Spleen (tissue), 11 donors: ENCODE data around the gene FAM219B. TPM values are rescaled to one million over a fixed set of nuclear protein-coding genes. Genes with fewer than 3 reads are reported as not detected.

Source experiments
- DNase-seq: peaks from one replicate; pipeline ENCODE4 v3.0.0-alpha.2; 2020
- H3K27ac ChIP-seq, 8 donors: fragments of 200-600 bp; sonication (generic) in 7 of 8; 1 replicate in 4 of 8; 2 replicates in 4 of 8; pipeline versions ENCODE4 v1.5.0 to v1.8.0; 2016 to 2021; ENCODE audit warnings: inconsistent platforms in 4 of 8, mild to moderate bottlenecking in 4 of 8, moderate library complexity in 1 of 8
- H3K27me3 ChIP-seq, 7 donors: fragments of 200-600 bp; sonication (generic) in 6 of 7; replicated peaks in 1 of 7; 1 replicate in 4 of 7; 2 replicates in 3 of 7; pipeline versions ENCODE4 v1.5.0 to v1.8.0; 2016 to 2021; ENCODE audit warnings: inconsistent platforms in 3 of 7, mild to moderate bottlenecking in 1 of 7
- H3K36me3 ChIP-seq, 6 donors: fragments of 200-600 bp; sonication (generic) in 5 of 6; 1 replicate in 4 of 6; 2 replicates in 2 of 6; pipeline versions ENCODE4 v1.5.0 to v1.8.0; 2016 to 2021; ENCODE audit warnings: inconsistent platforms in 2 of 6
- H3K4me1 ChIP-seq, 6 donors: fragments of 200-600 bp; sonication (generic) in 5 of 6; 1 replicate in 3 of 6; 2 replicates in 3 of 6; pipeline versions ENCODE4 v1.5.0 to v1.8.0; 2016 to 2021; ENCODE audit warnings: inconsistent platforms in 3 of 6
- H3K4me3 ChIP-seq, 8 donors: fragments of 200-600 bp; sonication (generic) in 7 of 8; 1 replicate in 4 of 8; 2 replicates in 4 of 8; pipeline versions ENCODE4 v1.5.0 to v1.8.0; 2016 to 2021; ENCODE audit warnings: inconsistent platforms in 4 of 8, mild to moderate bottlenecking in 4 of 8, moderate library complexity in 2 of 8
- H3K9me3 ChIP-seq, 8 donors: fragments of 200-600 bp; sonication (generic) in 7 of 8; 1 replicate in 4 of 8; 2 replicates in 4 of 8; pipeline versions ENCODE4 v1.5.0 to v1.8.0; 2016 to 2021; ENCODE audit warnings: inconsistent platforms in 4 of 8
- CTCF ChIP-seq, 11 experiments: fragments of 200-600 bp in 7 of 11; fragments of 450-650 bp in 4 of 11; sonication (generic) in 4 of 11; IDR thresholded peaks in 8 of 11; conservative IDR thresholded peaks in 3 of 11; 1 replicate in 7 of 11; 2 replicates in 4 of 11; pipeline versions ENCODE4 v1.4.0 to v1.8.0; 2016 to 2021; ENCODE audit warnings: antibody characterized with exemption in 11 of 11, inconsistent platforms in 4 of 11, mild to moderate bottlenecking in 1 of 11
- POLR2A ChIP-seq, 3 donors: fragments of 450-650 bp; IDR thresholded peaks; one replicate each; pipeline ENCODE4 v1.5.1; 2017; ENCODE audit warnings: antibody characterized with exemption in 3 of 3, mild to moderate bottlenecking in 1 of 3
- POLR2AphosphoS5 ChIP-seq, 3 donors: sonication (generic); formaldehyde crosslinking; IDR thresholded peaks; one replicate each; pipeline ENCODE4 v1.5.1; 2017; ENCODE audit warnings: antibody characterized with exemption in 3 of 3
- WGBS, 5 donors: extraction: QIAGEN DNeasy Blood & Tissue Kit in 3 of 5; methylation state at CpG; one replicate each; pipeline versions ENCODE4 v1.1.5 to v1.1.7; 2013 to 2018; 5-methylcytosine and 5-hydroxymethylcytosine counted together
- intact Hi-C: fragments of 100-400 bp; cut with DNase I; formaldehyde crosslinking; loops from one replicate; pipeline ENCODE4 v1.15.0; 2023; ENCODE audit warnings: low total_unique reads
- polyA plus RNA-seq, 3 donors: library from polyadenylated mRNA; stranded (reverse); fragments of 200-250 nt; gene quantifications; one replicate each; pipeline ENCODE4 v1.2.1, GENCODE V29; 2013
- total RNA-seq, 7 donors: library from RNA; depleted of rRNA in 3 of 7; stranded (reverse); fragments of >200 nt in 3 of 7; fragmentation: NEBNext Ultra II Directional in 4 of 7; extraction: Animal tissue kit (Norgen Biotek cat#: 25700) in 4 of 7; gene quantifications; one replicate each; pipeline versions ENCODE4 v1.1.0 to v1.2.1, GENCODE V29; 2016 to 2021
- donor health status: healthy with polysubstance abuse.
- donor health status: DM: no; HTN: no; CAD: no; lungs with moderate emphysema.
- donor health status: DM: no; HTN: no; CAD: no.
- donor health status: Bipolar disorder and iron deficiency.
- donor health status: healthy.
- donor health status: DM: no; HTN: no; CAD: no.
- donor health status: DM: yes; HTN: yes; CAD: no.

Gene FAM219B
- total and polyA plus RNA-seq, 10 donors, result 18.6 to 103 (median 69.1) TPM

DNA sequence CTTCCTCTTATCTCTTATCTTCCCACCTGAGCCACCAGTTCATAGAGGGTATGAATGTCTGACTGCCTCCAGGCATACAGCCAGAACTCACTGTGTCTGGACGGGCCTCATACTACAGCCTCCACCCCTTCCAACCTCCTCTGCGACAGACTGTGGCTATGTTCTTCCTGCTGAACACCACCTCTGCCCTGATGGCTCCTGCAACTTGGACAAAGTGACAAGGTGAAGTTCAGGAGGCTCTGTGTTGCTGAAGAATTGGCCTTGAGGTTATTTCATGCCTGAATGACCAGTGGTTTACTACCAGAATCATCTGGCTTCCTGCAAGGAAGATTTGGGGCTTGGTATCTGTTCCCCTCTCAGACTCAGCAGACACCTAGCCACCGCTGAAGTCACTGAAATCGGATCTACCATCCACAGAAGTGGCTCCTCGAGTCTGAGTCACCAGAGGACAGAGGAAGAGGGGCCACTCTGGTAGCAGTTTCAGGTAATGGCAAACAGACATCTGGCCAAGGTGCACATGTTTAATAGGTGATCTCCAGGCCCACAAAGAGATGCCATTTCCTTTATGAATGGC, 49.5 kb downstream of the FAM219B start:
- peaks cover 25 to 66% (median 49%) of the 10 kb centered on the region in 6 donors for H3K4me1 ChIP-seq
- peaks cover 11 to 68% (median 25%) of the 10 kb centered on the region in 6 donors for H3K36me3 ChIP-seq
- no peaks in the 10 kb centered on the region for H3K27me3 ChIP-seq
- peak overlapping the region in 5 of 8 donors; percentile 12 to 57 (median 41) for H3K27ac ChIP-seq
- no peaks in the 10 kb centered on the region for H3K9me3 ChIP-seq
- WGBS, 5 donors, result 20 to 51% (median 50%) methylated on average over 3 to 5 of the region's 5 CpGs
- TF ChIP-seq POLR2A (IDR thresholded peaks at IDR 0.05) (no peak), POLR2AphosphoS5 (IDR thresholded peaks at IDR 0.05) (peak in 1 of 3 donors; percentile 21)
- DNase-seq, result no peak
- intact Hi-C loops, result no loop called here
- H3K4me3 ChIP-seq, result no peak overlapping the region

DNA sequence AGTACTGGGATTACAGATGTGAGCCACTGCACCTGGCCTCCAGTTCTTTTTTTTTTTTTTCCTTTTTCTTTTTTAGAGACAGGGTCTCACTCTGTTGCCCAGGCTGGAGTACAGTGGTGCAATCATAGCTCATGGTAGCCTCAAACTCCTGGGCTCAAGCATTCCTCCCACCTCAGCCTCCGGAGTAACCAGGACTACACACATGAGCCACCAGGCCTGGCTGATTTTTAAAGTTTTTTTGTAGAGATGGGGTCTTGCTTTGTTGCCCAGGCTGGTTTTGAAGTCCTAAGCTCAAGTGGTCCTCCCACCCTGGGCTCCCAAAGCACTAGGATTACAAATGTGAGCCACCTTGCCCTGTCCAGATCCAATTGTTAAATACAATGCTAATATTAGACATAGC, 50.1 kb downstream of the FAM219B start:
- TF ChIP-seq CTCF (IDR thresholded peaks at IDR 0.05 in 8 of 11, conservative IDR thresholded peaks at IDR 0.05 in 3 of 11) (no peak), POLR2AphosphoS5 (IDR thresholded peaks at IDR 0.05) (no peak), POLR2A (IDR thresholded peaks at IDR 0.05) (no peak)
- peaks cover 11 to 72% (median 31%) of the 10 kb centered on the region in 6 donors for H3K36me3 ChIP-seq
- peaks cover 25 to 60% (median 48%) of the 10 kb centered on the region in 6 donors for H3K4me1 ChIP-seq
- no peak for DNase-seq
- no peak overlapping the region for H3K4me3 ChIP-seq
- H3K27me3 ChIP-seq, result no peaks in the 10 kb centered on the region
- H3K27ac ChIP-seq, result peak overlapping the region in 4 of 8 donors; percentile 12 to 57 (median 42)
- intact Hi-C loops, result no loop called here
- WGBS, 5 donors, result 91 to 100% (median 94%) methylated on average over 1 of the region's 1 CpG
- H3K9me3 ChIP-seq, result no peaks in the 10 kb centered on the region

DNA sequence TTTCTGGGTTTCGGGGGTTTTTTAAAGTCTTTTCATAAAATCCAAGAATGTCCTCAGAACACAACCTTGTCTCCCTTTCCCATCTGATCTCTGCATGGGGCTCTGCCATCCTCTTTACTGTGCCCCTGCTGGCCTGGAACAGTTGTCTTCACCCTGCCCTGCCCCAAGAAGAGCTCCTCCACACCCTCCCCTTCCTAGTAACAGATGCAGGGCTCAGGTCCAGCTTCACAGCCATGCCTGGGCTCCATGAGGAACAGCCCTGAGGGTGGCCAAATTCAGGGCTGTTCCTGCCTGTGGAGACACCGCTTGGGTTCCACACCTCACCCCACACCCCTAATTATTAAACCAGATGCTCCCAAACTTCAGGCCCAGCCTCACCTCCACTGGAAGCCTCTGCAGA, 50.8 kb downstream of the FAM219B start:
- intact Hi-C loops, result no loop called here
- DNase-seq, result no peak
- no peak overlapping the region for H3K4me3 ChIP-seq
- WGBS, 5 donors, result 64 to 100% (median 97%) methylated on average over 2 of the region's 2 CpGs
- no peaks in the 10 kb centered on the region for H3K9me3 ChIP-seq
- peaks cover 11 to 72% (median 38%) of the 10 kb centered on the region in 6 donors for H3K36me3 ChIP-seq
- peaks cover 25 to 53% (median 45%) of the 10 kb centered on the region in 6 donors for H3K4me1 ChIP-seq
- no peak overlapping the region for H3K27ac ChIP-seq
- no peak for TF ChIP-seq CTCF (IDR thresholded peaks at IDR 0.05 in 8 of 11, conservative IDR thresholded peaks at IDR 0.05 in 3 of 11)
- TF ChIP-seq POLR2AphosphoS5 (IDR thresholded peaks at IDR 0.05), result no peak
- no peak for TF ChIP-seq POLR2A (IDR thresholded peaks at IDR 0.05)
- no peaks in the 10 kb centered on the region for H3K27me3 ChIP-seq

DNA sequence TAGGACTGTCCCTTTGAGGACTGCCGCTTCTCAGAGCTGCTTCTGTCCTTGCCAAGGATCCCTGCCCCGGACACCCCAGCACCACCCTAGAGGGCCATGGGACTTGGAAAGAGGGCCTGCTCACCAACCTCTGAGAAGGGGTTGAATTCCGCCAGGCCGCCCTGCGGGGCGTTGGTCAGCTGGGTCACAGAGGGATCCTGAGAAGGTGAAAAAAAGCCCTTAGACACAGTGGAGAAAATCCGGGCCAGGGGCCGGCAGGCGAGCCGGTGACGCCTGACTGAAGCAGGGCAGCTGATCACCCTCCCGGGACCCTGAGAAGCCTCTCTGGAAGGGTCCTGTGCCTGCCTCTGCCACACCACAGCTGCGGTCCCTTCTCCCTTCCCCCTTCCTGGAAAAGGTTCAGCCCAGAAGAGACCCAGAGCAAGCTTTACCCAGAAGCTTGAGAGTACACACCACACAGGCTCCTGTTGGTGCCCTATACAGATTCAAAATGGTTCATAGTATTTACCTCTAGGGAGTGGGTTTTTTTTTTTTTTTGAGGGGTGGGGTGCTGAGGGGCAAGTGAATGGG, 52.1 kb downstream of the FAM219B start:
- intact Hi-C loops, result no loop called here
- peaks cover 22 to 40% (median 34%) of the 10 kb centered on the region in 6 donors for H3K4me1 ChIP-seq
- H3K9me3 ChIP-seq, result no peaks in the 10 kb centered on the region
- 81 to 95% (median 93%) methylated on average over 13 of the region's 13 CpGs for WGBS, 5 donors
- H3K36me3 ChIP-seq, result peaks cover 11 to 81% (median 51%) of the 10 kb centered on the region in 6 donors
- no peaks in the 10 kb centered on the region for H3K27me3 ChIP-seq
- no peak for DNase-seq
- peak overlapping the region in 1 of 8 donors; percentile 11 for H3K27ac ChIP-seq
- TF ChIP-seq POLR2A (IDR thresholded peaks at IDR 0.05) (no peak), CTCF (IDR thresholded peaks at IDR 0.05 in 8 of 11, conservative IDR thresholded peaks at IDR 0.05 in 3 of 11) (no peak)
- H3K4me3 ChIP-seq, result no peak overlapping the region
